Astrocyte (in vitro differentiated cells and primary cell): ENCODE data around the gene F5. TPM values are rescaled to one million over a fixed set of nuclear protein-coding genes. Genes with fewer than 3 reads are reported as not detected.

Experiments used
- DNase-seq: peaks from one replicate; pipeline ENCODE4 v3.0.0-alpha.2; 2010; ENCODE audit warnings: low read depth
- FAIRE-seq: peaks from 2 replicates; lab custom pipeline; 2011; peaks lifted over from hg19 to GRCh38; lab: Jason Lieb, UNC
- H2AFZ ChIP-seq: 2 replicates; pipeline ENCODE4 v1.6.0; 2012; ENCODE audit warnings: low read depth, low read length, inconsistent platforms
- H3K27ac ChIP-seq: 2 replicates; pipeline ENCODE4 v1.5.1; 2011; ENCODE audit warnings: low read depth, low read length, inconsistent platforms
- H3K27me3 ChIP-seq: 2 replicates; pipeline ENCODE4 v1.6.0; 2011; ENCODE audit warnings: low read length, inconsistent platforms; ENCODE audit not compliant: insufficient read depth
- H3K36me3 ChIP-seq: 2 replicates; pipeline ENCODE4 v1.5.1; 2011; ENCODE audit warnings: low read length, inconsistent platforms; ENCODE audit not compliant: insufficient read depth
- H3K4me1 ChIP-seq: 2 replicates; pipeline ENCODE4 v1.5.1; 2011; ENCODE audit warnings: low read length, inconsistent platforms; ENCODE audit not compliant: insufficient read depth
- H3K4me2 ChIP-seq: 2 replicates; pipeline ENCODE4 v1.6.0; 2012; ENCODE audit warnings: low read length, inconsistent platforms
- H3K4me3 ChIP-seq: 2 replicates; pipeline ENCODE4 v1.5.1; 2011; ENCODE audit warnings: low read depth, mild to moderate bottlenecking, low read length, inconsistent platforms; ENCODE audit not compliant: insufficient read depth
- H3K79me2 ChIP-seq: 2 replicates; pipeline ENCODE4 v1.6.0; 2012; ENCODE audit warnings: mild to moderate bottlenecking, low read length, inconsistent platforms; ENCODE audit not compliant: insufficient read depth
- H3K9ac ChIP-seq: 2 replicates; pipeline ENCODE4 v1.6.0; 2012; ENCODE audit warnings: mild to moderate bottlenecking, low read length, inconsistent platforms
- H3K9me3 ChIP-seq: 2 replicates; pipeline ENCODE4 v1.5.1; 2012; ENCODE audit warnings: low read depth, mild to moderate bottlenecking, low read length, inconsistent platforms; ENCODE audit not compliant: insufficient read depth
- H4K20me1 ChIP-seq: 2 replicates; pipeline ENCODE4 v1.6.0; 2012; ENCODE audit warnings: low read length, inconsistent platforms; ENCODE audit not compliant: insufficient read depth
- H3K27ac Mint-ChIP-seq: one replicate; pipeline ENCODE4 v1.8.0; 2021; ENCODE audit warnings: mild to moderate bottlenecking, mixed read lengths; ENCODE audit not compliant: unreplicated experiment
- H3K27me3 Mint-ChIP-seq: one replicate; pipeline ENCODE4 v1.8.0; 2021; ENCODE audit warnings: low read depth, mixed read lengths; ENCODE audit not compliant: unreplicated experiment
- H3K36me3 Mint-ChIP-seq: one replicate; pipeline ENCODE4 v1.8.0; 2021; ENCODE audit warnings: low read depth, mixed read lengths; ENCODE audit not compliant: unreplicated experiment
- H3K4me1 Mint-ChIP-seq: one replicate; pipeline ENCODE4 v1.8.0; 2021; ENCODE audit warnings: low read depth, mixed read lengths; ENCODE audit not compliant: unreplicated experiment
- H3K4me3 Mint-ChIP-seq: one replicate; pipeline ENCODE4 v1.8.0; 2021; ENCODE audit warnings: mild to moderate bottlenecking, moderate library complexity, mixed read lengths; ENCODE audit not compliant: unreplicated experiment
- H3K9me3 Mint-ChIP-seq: one replicate; pipeline ENCODE4 v1.8.0; 2021; ENCODE audit warnings: mild to moderate bottlenecking, mixed read lengths; ENCODE audit not compliant: unreplicated experiment
- CTCF ChIP-seq: IDR thresholded peaks from 2 replicates; pipeline ENCODE4 v1.5.1; 2011; ENCODE audit warnings: low read depth, mild to moderate bottlenecking, inconsistent platforms, low read length, moderate library complexity; ENCODE audit not compliant: insufficient read depth
- EZH2 ChIP-seq: IDR thresholded peaks from 2 replicates; pipeline ENCODE4 v1.6.1; 2012; ENCODE audit warnings: mild to moderate bottlenecking, low read length, inconsistent platforms; ENCODE audit not compliant: insufficient read depth
- total RNA-seq: library from RNA; stranded (reverse); gene quantifications from 2 replicates; pipeline ENCODE4 v1.2.1, GENCODE V29; 2021

The F5 gene
- total RNA-seq, 1 donor from 2014 or later, result 0.18 TPM

GRCh38 chr1:169550294-169550693 is 36.0 kb downstream of the F5 start:
- TF ChIP-seq CTCF, result peak; percentile 46
- TF ChIP-seq EZH2, result no peak
- H3K9me3 ChIP-seq, result no peaks in the 10 kb centered on the region
- no peak overlapping the region for H3K4me3 ChIP-seq
- H3K9ac ChIP-seq, result no peak overlapping the region
- no peaks in the 10 kb centered on the region for H3K36me3 ChIP-seq
- Mint-ChIP-seq H3K27me3 (peaks cover 2% of the 10 kb centered on the region), H3K36me3 (no peaks in the 10 kb centered on the region), H3K4me1 (peaks cover 7% of the 10 kb centered on the region), H3K4me3 (no peak overlapping the region), H3K9me3 (no peaks in the 10 kb centered on the region), H3K27ac (no peak overlapping the region)
- no peaks in the 10 kb centered on the region for H4K20me1 ChIP-seq
- no peak overlapping the region for H3K4me2 ChIP-seq
- no peaks in the 10 kb centered on the region for H3K79me2 ChIP-seq
- no peak overlapping the region for H3K27ac ChIP-seq
- FAIRE-seq, result no peak
- no peaks in the 10 kb centered on the region for H3K4me1 ChIP-seq
- H3K27me3 ChIP-seq, result peaks cover 6% of the 10 kb centered on the region
- H2AFZ ChIP-seq, result no peak overlapping the region
- peak; percentile 20 for DNase-seq

- peaks cover 10% of the 10 kb centered on the region for H3K4me1 Mint-ChIP-seq
- H3K4me1 ChIP-seq, result no peaks in the 10 kb centered on the region
- H3K27ac Mint-ChIP-seq, result no peak overlapping the region
- H3K27me3 ChIP-seq, result peaks cover 6% of the 10 kb centered on the region
- no peaks in the 10 kb centered on the region for H3K36me3 Mint-ChIP-seq
- no peak overlapping the region for H2AFZ ChIP-seq
- no peak overlapping the region for H3K9ac ChIP-seq
- H3K9me3 ChIP-seq, result no peaks in the 10 kb centered on the region
- H4K20me1 ChIP-seq, result no peaks in the 10 kb centered on the region
- DNase-seq (no peak), FAIRE-seq (no peak)
- H3K27ac ChIP-seq, result no peak overlapping the region
- TF ChIP-seq CTCF (no peak), EZH2 (no peak)
- H3K27me3 Mint-ChIP-seq, result peaks cover 2% of the 10 kb centered on the region
- no peaks in the 10 kb centered on the region for H3K9me3 Mint-ChIP-seq
- H3K36me3 ChIP-seq, result no peaks in the 10 kb centered on the region
- no peaks in the 10 kb centered on the region for H3K79me2 ChIP-seq
- no peak overlapping the region for H3K4me3 Mint-ChIP-seq
- H3K4me2 ChIP-seq, result no peak overlapping the region
- H3K4me3 ChIP-seq, result no peak overlapping the region
Observed at GRCh38 chr1:169548282-169548681, 38.0 kb downstream of the F5 start.

GRCh38 chr1:169546087-169546995 is 39.9 kb downstream of the F5 start:
- FAIRE-seq (peak; percentile 39), DNase-seq (peak; percentile 59)
- Histone ChIP-seq H3K4me1 (no peaks in the 10 kb centered on the region), H3K79me2 (no peaks in the 10 kb centered on the region), H4K20me1 (no peaks in the 10 kb centered on the region), H3K9ac (no peak overlapping the region), H3K27me3 (peaks cover 3% of the 10 kb centered on the region), H3K36me3 (no peaks in the 10 kb centered on the region), H2AFZ (no peak overlapping the region), H3K9me3 (no peaks in the 10 kb centered on the region), H3K4me2 (no peak overlapping the region), H3K4me3 (no peak overlapping the region), H3K27ac (no peak overlapping the region)
- no peaks in the 10 kb centered on the region for H3K9me3 Mint-ChIP-seq
- H3K36me3 Mint-ChIP-seq, result no peaks in the 10 kb centered on the region
- TF ChIP-seq EZH2, result no peak
- peak; percentile 75 for TF ChIP-seq CTCF
- no peak overlapping the region for H3K27ac Mint-ChIP-seq
- peaks cover 2% of the 10 kb centered on the region for H3K27me3 Mint-ChIP-seq
- H3K4me3 Mint-ChIP-seq, result no peak overlapping the region
- peaks cover 10% of the 10 kb centered on the region for H3K4me1 Mint-ChIP-seq
